Measurements from ENCODE around the gene SLC6A3.

DNA sequence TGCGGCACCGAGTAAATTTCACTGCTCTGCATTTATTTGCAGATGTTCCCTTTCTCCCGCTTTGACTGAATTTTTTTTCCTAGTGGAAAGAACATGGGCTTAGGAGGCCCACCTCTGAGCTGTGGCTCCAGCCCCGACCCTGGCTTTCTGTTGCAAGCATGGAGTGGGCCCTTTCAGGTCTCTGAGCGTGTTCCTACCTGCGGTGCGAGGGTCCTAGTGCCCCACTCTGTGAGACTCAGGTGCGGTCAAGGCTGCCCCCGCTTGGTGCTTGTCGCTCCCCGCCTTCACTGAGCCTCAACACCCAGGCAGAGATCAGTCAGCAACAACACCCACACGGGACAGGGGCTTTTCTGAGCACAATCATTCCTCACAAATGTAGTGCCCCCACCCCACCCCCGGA, 32.0 kb downstream of the SLC6A3 start:
- TF ChIP-seq POLR2AphosphoS5 (IDR thresholded peaks at IDR 0.05; ENCODE audit: low read depth, low read length) (no peak), TAF1 (IDR thresholded peaks at IDR 0.05; ENCODE audit: borderline replicate concordance, insufficient read depth, low read length) (no peak), SIN3A (IDR thresholded peaks at IDR 0.05; ENCODE audit: borderline replicate concordance, insufficient read depth, low read length) (no peak)
